ENCODE measurements around the gene RAB31.
A peak's percentile ranks its signal among the peaks of the same experiment; 100 is the strongest.

The RAB31 gene

DNA sequence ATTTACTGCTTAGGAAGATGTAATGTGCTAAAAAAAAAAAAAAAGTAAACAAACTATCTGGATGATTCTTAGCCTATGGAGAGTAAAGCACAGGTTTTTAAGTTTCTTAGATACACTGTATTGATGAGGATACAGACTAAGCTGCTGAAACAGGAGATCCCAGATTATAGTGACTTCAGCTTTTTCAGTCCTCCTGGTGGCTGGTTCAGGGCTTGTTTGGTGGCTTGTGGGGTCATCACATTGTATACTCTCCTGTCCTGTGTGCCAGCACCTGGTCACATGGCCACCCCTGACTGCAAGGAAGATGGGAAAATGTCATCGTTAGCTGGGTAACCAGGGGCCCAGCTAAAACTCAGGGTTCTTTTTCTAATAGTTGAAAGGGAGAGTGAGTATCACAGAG, 31.4 kb downstream of the RAB31 start:
- DNase-seq = no peak

DNA sequence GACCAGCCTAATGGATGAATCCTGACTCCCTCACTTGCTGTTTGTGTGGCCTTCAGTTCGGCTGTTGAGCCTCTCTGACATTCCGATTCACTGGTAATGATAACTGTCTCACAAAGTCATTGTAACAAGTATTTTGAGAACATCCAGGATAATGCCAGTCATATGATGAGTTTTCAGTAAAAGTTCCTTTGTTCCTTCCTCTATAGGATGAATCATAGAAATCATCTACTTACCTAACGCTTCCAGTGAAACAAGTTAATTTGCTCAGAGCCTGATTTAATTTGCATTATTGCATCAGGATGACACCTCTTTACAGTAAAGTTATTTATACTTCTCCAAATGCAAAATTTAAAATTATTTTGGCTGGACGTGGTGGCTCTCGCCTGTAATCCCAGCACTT, 32.0 kb downstream of the RAB31 start:
- DNase-seq = no peak

DNA sequence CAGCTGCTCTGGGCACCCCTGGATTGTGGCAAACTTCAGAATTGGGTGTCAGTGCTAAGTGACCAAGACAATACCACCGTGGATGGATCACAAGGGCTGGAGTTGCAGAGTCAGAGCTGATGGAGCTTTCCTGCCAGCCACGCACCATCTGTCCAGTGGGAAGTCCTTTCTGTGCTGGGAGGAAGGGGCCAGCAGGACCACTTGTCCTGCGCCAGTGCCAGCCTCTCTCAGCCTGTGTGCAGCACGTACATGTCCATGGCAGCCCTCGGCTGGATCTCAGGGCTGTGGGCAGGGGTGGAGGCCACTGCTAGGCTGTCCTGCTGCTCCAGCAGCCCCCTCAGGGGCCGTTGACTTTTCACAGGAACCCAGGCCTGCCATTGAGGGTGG, 33.3 kb downstream of the RAB31 start:
- no peak for DNase-seq

DNA sequence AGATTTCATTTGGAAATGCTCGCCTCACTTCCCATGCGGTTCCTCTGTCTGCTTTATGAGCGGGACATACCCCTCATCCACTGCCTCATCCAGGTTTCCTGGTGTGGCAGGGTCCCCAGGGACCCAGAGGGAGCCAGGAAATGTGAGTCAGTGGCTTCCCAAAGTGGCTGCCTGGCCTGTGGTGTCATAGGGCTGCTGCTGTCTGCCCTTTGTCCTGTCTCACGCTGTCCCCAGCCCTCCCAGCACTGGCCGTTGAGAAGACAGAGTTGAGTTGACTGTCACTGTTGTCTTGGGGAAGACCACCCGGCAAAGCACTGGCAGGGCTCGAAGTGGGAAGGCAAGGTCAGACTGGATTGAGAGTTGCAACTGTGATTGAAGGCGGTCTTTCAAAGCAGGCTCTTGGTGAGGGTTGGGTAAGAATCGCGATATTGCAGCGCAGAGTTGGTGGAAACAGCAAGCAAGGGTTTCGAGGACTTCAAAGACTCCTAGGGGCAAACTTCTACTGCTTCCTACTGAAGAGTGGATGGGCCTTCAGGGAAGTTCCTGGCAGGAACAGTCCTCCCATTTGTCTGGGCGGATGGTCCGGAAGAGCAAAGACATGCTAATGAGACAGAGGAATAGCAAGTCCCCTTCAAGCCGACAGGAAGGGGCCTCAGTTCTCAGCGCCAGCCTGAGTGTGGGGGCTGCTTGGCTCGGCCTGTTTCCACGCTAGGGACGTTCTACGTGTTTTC, 33.9 kb downstream of the RAB31 start:
- DNase-seq = peak; percentile 43

DNA sequence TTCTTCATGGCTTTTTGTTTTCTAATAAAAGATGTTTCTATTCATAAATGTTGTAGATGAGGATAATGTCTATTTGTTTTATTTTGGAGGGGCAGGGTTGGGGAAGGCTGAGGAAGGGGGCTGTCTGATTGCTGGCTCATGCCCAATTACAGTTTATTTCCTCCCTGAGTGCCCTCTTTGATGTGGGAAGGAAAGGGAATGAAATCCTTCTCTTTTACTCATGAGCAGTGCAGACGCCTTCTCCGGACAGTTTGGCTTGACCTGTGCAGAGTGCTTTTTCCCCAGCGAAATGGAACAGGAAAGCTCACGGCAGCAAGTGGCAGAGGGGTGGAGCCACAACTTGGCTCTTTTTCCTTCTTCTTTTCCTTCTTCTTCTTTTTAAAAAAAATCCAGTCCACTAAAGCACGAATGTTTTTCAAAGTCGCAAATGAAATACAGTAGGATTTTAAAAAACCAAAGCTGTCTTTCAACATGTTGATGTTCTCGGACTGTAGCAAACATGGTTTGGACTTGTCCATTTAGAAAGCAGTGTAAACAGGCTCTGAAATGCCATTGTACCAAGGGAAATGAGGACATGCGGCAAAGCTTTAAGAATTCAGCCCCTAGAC, 34.5 kb downstream of the RAB31 start:
- peak; percentile 43 for DNase-seq

DNA sequence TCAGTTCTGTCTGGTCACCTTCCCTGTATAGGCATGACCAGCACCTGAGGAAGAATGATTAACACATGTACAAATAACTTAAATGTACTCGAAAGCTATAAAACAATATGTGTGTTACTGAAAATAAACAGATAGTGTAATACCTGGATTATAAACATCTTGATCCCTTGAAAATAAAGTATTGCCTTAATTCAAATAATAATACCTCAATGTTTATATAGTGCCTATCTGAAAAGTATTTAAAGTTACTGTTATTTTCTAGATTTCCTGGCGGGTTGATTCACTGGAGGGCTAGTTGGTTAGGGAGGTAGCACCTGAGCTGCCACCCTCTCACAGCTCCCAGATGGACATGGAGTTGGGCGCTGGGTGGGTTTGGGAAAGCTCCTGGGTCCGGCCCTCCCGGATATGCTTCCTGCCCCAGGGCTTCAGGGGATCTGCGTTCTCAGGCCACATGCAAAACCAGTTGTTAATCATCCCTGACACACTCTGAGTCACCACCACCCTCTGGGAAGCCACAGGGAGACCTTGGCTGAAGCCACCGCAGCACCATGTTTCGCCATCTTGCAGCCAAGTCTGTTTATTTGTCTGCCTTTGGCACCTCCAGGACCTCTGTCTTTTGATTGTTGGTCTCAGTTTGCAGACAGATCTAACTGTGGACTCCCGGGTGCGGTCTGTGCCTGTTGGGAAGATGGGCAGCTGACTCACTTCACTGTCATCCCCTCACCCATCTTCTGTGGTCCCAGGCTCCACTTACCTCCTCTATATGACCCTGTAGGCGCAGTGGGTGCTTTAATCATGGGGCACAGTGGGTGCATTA, 35.3 kb downstream of the RAB31 start:
- peak; percentile 39 for DNase-seq

DNA sequence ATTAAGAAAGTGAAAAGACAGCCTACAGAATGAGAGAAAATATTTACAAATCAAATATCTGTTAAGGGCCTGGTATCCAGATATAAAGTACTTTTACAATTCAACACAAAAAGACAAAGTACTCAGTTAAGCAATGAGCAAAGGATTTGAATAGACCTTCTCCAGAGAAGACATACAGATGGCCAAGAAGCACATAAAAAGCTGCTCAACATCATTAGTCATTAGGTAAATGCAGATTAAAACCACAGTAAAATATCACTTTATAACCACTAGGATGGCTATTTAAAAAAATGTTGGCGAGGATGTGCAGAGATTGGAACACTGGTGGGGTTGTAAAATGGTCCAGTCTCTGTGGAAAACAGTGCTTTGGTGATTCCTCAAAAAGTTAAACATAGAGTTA, 38.9 kb downstream of the RAB31 start:
- no peak for DNase-seq

DNA sequence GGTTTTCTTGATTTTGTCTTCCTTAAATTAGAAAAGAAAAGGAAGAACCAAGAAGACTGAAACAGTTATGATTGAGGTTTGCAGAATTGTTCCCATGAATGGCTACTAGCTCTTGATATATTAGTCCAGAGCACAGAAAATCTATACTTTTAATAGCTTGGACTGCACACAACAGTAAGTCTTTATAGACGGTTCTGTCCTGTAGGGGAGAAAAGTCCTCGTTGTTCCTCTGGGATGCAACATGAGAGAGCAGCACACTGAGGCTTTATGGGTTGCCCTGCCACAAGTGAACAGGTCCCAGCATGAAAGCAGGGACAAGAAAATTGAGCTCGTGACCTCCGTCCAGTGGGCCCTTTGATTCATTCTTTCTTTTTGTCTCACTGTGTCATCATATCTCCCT, 41.5 kb downstream of the RAB31 start:
- no peak for DNase-seq

DNA sequence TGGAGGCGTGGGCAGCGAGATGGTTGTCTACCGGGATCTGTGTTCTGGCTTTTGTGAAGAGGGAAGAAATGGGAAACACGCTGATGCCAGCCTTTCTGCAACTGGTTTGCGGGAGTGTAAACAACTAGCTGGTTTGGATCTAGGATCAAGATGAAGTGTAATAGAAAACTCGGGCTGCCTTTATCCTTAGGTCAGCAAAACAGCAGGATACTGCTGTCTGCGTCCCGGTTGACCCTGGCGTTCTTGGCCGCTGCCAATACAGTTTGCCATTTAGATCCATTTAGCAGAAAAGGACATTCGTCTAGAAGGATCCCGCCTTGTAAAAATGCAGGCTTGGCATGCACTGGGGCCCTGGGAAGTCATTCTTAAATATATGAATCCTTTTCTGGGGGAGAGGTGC, 42.0 kb downstream of the RAB31 start:
- DNase-seq = no peak

DNA sequence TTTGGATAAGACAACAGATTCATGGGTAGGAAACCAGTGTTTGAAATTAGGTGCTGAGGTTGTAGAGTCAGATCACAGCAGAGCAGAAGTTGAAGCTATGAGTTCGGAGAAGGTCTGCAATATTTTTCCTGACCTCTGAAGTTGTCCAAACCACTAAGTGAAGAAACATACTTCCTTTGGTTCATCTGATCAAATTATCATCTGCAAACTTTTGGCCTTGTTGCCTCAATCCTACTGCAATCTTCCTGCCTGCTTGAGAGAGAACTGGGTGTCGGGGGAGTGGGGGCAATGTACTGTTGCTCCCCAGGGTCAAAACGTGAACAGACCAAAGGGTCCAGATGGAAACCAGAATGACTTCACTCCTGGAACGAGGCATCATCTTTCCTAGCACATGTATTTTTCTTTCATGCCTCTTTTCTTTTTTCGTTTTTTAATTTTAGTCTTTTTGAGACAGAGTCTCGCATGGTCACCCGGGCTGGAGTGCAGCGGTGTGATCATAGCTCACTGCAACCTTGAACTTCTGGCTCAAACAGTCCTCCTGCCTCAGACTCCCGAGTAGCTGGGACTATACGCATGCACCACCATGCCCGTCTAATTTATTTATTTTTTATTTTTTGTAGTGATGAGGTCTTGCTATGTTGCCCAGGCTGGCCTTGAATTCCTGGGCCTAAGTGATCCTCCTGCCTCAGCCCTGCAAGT, 42.7 kb downstream of the RAB31 start:
- DNase-seq = no peak

DNA sequence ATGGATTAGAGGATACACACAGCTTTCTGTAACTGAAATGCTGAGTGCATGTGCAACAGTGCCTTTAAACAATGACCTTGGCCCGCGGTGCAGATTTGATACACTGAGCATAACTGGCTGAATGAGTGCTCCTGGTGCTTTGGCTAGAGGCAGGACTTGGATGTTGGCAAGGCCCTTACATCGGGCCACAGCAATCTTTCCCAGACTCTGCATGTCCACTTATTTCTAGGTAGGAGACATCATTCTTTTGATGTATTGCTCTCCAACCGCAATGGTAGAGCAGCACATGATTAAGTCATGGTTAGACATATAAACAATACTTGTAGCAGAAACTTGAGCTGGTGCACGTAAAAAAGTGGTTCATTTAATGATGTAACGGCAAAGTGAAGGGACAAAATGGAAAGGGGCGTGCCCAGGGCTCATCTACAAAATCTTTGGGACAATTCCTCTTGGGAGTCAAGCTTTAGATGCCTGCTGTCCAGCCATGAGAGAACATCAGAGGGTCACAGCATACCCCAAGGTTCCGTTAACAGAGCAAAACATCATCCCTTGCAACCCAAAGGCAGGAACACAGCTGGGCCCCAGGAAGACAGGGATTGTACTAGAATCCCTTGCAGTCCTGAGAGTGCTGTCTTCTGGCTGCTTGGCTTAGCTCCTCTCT, 43.4 kb downstream of the RAB31 start:
- DNase-seq = no peak

DNA sequence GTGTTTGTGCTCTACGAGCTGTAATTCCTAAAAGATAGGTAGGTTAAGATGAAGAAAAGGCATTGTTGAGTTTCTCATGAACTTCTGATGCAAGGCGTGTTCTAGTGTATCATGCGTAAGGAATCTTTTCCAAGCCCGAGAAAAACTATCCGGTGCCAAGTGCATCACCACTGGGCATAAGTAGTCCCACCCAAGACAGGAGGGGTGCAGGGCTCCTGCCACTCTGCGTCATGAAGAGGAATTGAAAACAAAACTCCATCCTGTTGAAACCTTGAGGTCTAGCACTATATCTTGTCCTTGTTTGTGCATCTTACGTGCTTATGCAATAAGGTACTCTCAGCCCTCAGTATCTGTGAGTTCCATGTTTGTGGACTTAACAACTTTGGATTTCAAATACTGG, 45.7 kb downstream of the RAB31 start:
- no peak for DNase-seq

DNA sequence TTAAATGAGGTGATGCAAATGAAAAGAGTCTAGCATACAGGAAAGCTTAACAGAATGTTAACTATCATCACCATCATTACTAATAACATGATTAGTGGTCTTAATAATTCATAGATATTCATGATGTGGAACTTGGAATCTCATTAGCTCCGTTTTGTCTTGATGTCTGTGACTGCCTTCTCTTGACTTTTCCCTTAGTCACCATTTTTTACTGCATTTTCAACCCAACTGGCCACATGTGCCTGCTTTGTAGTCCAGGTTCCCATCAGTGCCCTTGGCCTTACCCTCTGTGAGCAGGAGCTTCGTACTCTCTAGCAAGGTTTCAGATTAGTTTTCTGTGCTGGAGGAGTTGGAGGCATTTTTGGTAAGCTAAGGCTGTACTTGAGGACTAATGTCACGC, 47.0 kb downstream of the RAB31 start:
- DNase-seq = no peak

DNA sequence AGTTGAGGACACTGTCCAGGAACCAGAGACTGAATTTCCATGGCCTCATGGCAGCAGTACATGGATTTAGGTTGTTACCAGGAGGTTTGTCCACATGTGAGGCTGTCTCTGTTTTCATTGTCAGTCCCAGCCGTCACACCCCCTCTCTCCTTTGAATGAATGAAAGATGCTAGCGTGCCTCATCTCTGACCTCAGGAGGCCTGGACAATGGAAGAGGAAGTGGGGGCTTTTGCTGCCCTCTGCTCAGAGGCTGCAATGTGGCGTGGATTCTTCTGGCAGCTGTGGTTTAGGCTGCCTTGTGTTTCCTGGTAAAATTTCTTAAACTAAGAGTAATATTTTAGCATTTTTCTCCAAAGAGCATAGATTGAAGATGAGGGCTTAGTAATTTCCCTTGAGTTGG, 47.5 kb downstream of the RAB31 start:
- DNase-seq = peak; percentile 31

DNA sequence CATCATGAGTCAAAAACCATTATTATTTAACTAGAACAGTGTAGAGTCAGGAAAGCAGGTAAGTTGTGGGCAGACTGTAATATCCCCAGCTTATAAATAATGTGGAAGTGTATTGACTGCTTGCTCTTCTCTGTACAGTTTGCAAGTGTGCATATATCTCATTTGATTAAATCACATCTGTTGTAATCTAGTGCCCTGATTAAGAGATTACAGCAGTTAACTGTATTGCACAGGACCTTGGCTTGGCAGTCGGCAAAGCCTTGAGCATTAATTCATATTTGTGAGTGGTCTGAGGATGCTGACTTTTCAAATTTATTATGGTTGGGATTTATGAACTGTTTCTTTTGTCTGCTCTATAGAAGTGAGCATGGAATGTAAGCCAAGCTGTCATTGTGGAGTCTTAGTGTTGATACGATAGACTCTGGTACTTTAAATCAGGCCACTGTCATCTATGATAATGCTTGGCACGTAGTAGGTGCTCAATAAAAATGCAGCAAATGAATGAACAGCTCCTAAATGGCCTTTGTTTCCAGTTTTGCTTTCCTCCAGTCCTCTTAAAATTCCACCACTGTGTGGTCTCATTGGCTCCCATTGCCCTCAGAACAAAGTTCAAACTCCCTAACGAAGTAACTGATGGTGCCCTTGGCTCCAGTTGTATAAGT, 48.3 kb downstream of the RAB31 start:
- DNase-seq = no peak

DNA sequence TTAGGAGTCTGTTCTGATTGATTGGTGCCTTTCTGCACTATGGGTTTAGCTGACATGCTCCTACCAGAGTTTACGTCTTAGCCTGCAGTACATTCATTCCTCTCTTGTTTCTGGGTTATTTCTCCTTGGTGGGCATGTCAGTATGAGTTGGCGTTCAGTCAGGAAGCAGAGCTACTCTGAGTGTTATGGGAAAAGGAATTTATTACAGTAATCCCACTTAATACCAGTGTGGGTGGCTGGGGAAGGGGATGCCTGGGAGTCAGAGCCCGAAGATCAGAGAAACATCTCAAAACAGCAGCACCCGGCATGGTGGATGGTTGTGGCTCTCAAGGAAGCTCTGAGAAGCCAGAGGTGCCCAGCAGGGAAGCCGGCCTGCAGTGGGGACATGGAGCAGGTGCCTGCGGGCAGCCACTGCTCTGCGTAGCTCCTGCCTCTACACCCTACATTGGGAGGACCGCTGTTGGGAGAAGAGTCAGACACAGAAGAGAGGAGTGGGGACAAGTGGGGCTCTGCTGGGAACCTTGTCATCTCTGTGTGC, 48.9 kb downstream of the RAB31 start:
- DNase-seq = no peak

DNA sequence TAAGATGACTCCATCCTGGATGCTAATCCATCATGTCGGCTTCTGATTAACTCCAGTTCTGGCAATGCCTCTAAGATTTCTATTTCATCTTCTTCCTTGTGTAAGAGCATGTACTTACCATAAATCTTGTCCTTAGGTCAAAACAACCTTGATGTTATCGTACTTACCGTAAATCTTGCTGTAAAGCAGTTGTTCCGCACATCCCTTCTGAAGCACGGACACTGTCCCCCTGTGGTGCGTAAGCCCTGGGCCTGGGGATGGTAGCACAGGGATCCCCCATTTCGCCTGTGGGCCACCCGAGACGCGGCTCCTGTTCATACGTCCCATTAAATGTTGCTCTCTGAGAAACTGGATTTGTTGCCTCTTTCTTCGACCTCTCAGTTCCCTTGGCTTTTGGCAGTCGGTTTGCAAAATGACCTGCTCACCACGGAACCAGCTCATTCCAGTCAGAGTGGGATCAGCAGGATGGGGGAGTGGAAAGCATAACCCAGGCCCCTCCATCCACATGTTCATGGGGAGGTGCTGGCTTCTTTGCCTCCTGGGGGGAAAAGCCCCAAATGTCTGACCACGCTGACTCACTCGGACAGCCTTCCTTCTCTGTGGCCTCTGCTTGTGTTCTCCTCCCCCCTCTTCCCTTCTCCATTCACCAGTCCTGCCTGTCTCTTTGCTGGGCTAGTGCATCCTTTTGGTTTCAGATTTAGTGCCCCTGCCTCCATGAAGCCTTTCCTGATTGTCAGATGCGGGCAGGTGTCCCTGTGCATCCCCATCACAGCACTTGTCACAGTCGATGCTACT, 49.9 kb downstream of the RAB31 start:
- DNase-seq = no peak

DNA sequence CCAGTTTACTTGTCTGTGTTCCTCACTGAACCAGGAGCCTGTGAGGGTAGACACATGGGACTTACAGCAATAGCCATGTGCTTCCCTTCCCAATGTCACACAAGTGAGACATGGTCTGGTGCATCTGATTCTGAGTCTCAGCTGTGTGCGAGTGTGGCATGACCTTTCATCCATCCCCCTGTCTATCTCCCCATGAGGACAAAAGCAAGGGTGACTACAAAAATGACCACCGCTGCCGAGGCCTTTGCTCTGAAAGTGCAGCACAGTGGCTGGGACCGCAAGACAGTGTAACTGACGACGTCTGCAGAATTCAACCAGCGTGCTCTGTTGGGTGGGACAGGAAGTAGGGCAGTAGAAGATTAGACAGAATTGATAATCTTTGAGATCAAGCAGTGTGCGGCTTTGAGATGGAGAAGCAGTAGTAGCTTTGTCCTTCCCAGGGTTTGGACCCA, 50.5 kb downstream of the RAB31 start:
- no peak for DNase-seq

DNA sequence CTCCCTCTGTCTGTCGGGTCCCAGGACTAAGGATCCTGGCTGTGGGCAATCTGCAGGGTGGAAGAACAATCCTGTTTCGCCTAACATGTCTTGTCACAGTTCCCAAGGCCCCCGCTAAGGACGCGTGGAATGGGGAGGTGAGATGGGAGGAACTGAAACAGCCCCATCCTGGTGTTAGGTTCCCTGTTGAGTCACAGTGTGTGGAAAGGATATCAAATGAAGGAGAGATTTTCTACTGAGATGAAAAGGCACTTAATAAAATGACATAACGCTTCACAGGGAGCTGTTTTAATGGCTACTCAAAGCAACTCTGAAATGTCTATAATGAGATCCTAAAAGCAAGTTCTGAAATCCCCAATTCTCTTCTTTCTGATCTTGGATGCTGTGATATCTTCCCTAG, 52.5 kb downstream of the RAB31 start:
- no peak for DNase-seq

DNA sequence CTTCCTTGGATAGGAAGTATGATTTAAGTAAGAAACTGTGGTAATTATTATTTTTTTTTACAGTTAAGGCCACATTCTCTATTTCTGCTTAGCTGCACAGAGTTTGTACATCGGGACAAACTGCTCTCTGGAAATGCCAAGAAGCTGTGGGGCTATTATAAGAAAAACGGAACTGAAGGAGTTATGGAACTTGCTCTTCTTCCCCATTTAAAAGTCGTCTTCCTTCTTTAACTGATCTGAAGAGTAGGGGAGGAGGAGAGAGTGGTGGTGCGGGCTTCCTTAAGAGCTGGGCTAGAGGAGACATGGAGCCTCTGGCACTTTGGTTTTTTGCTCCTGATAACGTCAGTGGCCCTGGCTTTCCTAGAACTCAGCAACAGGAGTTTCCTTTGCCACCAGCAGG, 54.4 kb downstream of the RAB31 start:
- no peak for DNase-seq

DNA sequence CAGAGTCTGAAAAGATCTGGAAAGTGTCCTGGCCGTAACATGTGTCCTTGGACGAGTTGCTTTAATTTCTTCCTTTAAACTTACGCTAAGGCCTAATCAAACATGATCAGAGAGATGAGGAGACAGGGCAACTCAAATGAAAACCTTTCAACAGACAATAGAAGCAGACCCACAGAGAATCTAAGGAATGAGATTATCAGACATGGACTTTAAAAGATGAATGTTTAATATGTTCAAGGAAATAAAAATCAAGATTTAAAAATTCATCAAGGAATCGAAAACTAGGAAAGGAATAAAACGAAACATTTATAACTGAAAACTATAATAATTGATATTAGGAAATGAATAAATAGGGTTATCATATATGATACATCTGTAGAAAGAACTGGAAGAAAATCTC, 55.1 kb downstream of the RAB31 start:
- no peak for DNase-seq

Measured in femur (tissue), 1 donor.